Stimulated activated CD8-positive, alpha-beta memory T cell treated with anti-CD3 and anti-CD28 coated beads, Interleukin-7, amount 100 ng/mL, for 4 hours (primary cell): ENCODE measurements around the gene CDC37.
"Not testable (repeated sequence)": the region's sequence is repeated elsewhere in the genome, so short reads cannot be mapped to it uniquely, and the experiment has no call there.

Experiments used
- DNase-seq, 2 donors: peaks; one replicate each; pipeline ENCODE4 v3.0.0-alpha.2; 2020; ENCODE audit warnings: low read depth in 2 of 2

CDC37 gene

DNA sequence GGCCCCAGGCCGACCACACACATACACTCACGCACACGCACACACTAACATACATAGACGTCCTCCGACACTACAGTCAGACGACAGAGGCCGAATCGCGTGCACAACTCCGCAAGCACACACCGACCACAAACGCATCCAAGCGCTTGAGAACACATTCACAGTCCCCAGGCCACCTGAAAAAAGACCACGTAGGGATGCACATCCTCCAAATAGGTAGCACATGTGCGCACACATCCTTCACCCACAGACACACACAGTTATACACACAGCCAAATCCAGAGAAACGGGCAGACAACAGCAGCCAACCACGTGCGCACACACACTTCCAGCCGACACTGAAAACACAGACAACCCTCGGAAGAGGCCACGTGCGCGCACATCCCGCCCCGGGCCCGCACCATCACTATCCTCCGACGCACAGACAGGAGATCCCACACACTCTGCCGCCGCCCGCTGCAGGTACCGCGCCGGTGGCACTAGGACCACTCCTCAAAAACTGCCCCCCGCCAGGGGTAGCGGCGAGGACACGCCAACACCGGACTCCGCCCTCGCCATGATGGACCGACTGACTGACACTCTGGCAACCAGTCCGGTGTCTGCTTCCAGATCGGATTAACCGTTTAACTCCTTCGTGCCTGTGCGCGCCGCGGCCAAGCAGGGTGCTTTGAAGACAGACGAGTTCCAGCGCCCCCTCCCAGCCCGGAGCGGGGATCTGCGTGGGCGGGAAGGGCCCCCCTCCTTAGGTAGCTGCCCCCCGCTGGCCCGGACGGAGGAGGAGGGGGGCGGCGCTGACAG is 16.5 kb upstream of the CDC37 start:
- no peak for DNase-seq

DNA sequence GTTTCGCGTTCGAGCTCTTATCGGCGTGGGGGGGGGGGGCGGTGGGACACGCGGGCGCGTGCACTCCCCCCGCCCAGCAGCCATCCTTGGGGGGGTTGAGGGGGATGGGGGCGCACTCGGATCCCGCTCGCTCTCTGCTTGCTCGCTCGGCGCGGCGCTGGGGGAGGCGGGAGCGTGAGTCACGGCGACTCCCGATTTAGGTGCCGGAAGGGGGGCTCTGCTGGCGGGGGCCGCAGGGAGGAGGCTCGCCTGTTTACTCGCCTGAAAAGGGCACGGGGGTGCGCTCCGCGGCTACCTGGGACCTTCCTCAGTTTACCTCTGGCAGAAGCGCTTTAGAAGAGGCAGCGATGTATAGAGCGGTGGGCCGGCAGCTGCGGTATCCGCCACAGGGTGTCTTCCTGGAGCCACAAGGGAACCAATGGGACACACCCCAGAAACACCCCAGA is 15.9 kb upstream of the CDC37 start:
- DNase-seq = peak in 1 of 2 donors; percentile 70

DNA sequence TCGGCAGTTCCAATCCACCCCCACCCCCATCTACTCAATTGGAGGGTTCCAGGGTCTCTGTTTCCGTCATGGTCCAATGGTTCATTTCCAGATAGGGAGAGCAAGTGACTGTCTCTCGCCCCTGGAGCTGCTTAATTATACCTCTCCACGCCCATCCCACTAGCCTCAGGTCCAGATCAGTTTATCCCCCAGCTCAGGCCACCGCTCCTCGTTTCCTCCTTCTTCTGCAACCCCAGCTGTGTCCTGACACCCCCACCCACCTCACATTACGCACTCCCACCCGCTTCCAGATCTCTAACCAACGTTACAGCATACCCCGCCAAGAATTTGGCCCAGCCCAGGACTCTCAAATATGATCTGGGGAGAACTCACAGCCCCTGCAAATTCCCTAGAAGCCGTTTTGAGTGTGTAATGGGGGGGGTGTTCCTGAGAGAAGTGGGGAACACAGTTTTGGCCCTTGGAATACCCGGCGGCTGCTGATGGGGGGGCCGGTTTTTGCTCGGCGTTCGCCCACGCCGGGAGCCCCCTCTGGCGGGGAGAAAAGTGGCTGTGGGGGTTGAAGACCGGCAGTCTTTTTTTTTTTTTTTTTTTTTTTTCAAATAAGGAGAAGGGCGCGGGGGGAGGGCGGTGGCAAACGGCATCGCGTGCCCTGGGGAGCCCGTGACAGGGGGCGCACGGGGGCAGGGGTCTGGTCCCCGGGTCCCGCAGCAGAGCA is 15.3 kb upstream of the CDC37 start:
- DNase-seq = no peak

DNA sequence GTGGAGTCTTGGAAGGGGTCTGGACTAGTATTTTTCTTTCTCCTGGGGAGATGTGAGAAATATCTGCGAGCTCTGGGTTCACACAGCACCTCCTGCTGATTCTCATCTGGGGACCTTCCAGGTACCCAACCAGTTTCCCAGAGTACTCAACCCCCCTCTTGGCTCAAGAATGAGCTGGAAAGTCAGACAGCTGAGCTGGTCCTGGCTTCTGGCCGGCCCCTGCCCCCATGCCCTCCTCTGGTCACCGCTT is 14.8 kb upstream of the CDC37 start:
- no peak for DNase-seq

DNA sequence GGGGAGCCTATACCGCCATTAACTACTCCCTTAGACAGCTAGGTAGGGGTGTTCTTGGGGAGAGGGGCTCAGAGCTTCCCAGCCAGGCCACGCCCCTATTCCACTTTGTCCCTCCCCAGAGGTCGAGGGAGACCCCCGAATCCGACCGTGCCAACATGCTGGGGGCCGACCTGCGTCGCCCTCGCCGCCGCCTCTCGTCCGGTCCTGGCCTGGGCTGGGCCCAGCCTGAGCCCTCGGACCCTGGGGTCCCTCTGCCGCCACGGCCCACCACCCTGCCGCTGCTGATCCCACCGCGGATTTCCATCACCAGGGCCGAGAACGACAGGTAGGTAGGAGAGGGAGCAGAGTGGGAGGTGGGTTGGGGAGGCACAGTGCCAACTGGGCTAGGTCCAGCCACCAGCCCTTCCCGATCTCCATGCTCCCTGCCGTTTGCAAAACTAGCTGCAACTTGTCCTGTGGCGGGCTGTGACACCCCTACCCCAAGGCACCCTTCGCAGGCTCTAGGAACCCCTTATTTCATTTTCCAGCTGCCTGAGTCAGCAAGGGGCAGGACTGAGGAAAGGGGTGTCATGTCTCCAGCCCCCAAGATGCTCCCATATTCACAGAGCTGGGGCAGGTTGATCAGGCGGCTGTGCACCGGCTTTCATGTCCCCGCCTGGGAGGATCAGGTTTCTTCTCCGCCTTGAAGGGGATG is 14.3 kb upstream of the CDC37 start:
- DNase-seq = no peak

DNA sequence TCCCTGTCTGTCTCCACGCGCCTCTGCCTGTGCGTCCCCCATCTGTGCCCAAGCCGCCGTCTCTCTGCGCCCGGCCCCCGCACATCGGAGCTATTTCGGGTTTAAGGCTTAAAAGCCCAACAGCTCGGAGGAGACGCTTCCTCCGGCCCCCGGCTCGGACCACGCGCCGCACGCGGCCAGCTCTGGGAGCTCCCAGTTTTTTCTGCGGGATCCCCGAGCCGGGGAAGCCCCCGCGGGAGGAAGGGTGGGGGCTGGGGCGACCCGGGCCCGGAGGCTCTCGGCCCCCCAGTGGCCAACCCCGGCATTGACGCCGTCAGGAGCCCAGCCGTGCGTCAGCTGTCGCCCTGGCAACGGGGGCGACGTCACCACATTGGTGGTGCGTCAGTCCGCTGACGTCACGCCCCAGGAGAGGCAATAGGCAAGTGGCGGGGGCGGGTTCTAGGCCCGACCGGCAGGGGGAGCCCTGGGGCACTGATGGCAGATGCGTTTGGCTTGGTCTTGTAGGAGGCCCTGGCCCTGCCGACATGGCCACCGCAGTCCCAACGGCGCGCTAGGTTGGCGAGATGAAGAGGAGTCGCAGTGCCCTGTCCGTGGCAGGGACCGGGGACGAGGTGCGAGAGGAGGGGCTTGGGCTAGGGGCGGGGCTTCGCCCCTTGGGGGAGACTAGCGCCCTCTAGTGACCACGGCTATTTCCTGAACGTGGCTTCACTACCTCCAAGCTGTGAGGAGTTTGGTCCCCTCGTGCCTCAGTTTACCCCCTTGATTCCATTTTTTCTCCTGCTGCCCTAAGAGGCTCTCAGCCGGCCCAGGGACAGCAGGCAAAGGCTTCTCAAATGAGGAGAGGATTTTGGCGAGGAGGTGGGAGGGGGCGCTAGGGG is 13.3 kb upstream of the CDC37 start:
- DNase-seq = peak; percentile 85 to 87

DNA sequence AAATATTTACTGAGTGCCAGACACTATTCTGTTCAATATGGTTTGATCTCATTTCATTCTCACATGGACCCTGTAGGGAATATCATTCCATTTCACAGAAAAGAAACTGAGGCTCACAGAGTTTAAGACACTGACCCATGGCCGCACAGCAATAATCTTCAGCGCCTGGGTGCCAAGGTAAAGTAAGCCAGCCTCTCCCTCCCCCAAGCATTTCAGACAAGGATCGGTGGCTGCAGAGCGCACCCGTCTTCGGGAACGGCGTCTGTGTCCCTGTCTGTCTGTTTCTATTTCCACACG is 12.7 kb upstream of the CDC37 start:
- no peak for DNase-seq

DNA sequence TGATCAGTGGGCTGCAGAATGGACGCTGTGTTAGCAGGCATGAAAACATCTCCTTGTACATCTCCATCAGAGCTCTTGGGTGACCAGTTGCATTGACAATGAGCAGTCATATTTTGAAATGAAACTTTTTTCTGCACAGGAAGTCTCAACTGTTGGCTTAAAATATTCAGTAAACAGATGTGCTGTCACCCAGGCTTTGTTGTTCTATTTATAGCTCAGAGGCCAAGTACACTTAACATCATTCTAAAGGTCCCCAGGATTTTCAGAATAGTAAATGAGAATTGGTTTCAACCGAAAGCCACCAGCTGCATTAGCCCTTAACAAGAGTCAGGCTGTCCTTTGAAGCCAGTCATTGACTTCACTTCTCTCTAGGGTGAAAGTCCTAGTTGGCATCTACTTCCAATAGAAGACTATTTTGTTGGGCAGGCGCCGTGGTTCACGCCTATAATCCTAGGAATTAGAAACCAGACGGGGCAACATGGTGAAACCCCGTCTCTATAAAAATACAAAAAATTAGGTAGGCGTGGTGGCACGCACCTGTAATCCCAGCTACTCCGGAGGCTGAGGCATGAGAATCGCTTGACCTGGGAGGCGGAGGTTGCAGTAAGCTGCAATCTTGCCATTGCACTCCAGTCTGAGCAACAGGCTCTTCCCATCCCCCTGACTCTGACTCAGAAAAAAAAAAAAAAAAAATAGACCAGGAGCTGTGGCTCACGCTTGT is 9.1 kb upstream of the CDC37 start:
- DNase-seq = no peak

DNA sequence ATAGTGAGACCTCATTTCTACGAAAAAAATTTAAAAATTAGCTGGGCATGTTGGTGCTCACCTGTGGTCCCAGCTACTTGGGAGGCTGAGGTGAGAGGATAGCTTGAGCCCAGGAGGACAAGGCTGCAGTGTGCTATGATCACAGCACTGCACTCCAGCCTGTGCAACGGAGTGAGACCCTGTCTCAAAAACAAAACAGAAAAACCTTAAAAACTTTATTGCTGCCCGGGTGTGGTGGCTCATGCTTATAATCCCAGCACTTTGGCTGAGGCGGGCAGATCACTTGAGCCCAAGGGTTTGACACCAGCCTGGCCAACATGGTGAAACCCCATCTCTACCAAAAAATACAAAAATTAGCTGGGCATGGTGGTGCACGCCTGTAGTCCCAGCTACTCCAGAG is 7.9 kb upstream of the CDC37 start:
- not testable (repeated sequence) for DNase-seq

DNA sequence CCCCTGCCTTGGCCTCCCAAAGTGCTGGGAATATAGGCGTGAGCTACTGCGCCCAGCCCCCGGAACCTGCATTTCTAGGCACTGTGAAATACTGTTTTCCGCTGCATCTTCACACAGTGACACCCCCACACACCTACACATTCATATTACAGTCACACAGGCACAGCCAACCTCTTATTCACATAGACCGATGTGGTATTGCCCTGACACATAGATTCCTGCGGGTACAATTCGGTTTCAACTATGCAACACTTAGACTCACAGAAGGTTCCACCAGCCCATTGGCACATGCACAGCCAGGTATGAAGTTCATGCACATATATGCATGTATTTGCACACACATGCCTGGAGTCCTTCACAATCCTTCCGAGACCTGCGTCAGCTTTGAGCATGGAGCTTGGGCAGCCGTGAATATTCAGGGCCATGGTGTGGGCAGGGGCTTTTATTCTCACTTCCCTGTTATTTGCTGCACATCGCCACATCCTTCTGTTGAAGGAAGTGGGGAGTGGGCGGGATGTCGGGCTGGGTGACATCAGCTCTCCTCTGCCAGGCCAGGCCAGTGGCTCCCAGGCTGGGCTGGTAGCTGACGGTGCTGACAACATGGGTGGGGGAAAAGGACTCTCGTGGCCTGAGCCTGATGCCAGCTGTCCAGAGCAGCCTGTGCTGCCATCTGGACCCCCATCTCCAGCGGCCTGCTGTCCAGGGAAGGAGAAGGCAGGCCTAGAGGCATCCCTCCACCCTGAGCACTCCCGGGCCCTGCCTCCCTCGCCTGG is 5.4 kb upstream of the CDC37 start:
- peak; percentile 49 to 60 for DNase-seq

DNA sequence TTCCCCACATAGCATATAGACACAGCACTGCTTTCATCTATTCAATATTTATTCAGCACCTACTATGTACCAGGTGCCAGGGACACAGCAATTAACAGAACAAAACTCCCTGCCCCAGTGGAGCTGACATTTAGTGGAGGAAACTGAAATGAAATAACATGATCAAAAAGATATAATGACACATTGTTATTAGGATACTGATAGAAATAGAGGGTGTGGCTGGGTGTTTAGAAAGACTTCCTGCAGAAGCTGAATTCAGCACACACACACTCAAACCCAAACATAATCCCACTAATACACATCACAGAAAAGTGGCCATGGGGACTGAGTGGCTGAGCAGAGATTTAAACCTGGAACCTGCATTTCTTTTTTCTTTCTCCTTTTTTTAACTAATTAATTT is 3.8 kb upstream of the CDC37 start:
- DNase-seq = no peak

DNA sequence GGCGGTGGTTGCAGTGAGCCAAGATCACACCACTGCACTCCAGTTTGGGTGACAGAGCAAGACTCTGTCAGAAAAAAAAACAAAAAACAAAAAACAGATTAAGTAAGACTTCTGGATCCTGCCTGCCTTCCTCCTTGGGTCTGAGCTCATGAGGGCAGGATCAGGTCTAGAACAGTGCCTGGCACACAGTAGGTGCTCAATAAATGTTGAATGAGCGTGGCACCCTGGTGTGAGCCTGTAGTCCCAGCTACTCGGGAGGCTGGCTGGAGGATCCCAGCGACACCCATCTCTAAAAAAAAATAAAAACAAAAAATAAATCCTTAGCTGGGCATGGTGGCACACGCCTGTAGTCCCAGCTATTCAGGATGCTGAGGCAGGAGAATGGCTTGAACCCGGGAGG is 2.8 kb upstream of the CDC37 start:
- no peak for DNase-seq

DNA sequence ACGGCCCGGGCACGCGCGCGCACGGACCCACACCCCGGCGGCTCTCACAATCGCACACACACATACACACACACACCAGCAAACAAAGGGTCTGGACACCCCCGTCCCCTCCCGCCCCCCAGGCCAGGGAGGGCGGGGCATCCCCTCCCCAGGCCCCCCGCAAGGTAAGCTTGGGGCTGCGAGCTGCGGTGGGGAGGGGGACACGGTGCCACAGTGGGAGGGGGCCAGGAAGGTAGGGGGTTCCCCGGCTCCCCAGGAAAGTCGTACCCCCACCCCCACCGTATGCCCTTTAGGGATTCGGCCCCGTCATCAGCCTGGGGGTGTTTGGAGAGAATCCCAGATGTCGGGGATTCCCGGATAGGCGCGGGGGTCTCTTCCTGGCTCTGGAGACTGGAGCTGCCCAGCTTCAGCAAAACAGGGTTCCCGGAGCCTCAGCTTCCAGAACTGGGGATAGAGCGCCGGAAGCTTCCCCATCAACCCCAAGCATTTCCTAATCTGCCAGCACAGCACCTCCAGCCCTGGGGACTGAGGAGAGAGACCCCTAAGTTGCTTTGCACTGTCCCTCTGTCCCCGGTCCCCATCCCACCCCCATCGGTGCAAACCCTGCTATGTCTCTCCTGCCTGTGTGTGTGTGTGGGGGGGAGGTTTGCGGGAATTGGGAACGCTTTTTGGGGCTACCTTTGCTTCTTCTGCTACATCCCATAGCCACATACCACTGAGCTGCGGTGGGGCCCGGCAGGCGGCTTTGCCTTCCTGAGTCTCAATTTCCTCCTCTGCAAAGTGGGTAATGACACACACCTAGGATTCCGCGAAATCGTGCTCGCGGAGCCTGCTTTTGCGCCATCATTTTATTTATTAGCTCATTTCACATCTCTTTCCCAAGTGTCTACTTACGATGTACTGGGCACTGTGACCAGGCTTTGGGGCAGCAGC is 1.8 kb upstream of the CDC37 start:
- DNase-seq = peak; percentile 52 to 57

DNA sequence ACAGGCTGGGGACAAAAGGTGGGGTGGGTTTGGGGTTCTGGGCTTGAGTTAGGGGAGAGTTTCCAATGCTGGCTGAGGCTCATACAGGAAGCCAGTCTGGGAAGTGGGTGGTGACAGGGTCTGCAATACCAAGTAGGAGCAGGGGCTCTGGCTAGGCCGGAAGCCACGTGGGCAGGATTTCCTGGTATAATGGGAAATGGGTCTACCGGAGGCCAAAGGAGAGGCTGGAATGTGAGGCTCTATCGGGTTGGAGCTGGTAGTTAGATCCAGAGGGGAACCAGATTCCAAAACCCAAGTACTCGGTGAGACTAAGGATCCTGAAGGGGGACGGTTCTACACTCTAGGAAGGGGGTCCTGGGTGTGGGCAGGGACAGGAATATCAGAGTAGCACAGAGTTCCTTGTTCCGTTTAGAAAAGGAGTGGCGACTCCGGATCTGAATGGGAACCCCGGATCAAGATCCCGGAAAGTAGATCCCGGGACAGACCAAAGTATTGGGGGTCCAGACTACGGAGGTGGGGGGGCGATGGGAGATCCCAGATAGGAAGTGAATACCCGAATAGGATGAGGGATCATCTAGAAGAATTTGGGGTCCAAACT is 802 bp downstream of the CDC37 start:
- DNase-seq = no peak

DNA sequence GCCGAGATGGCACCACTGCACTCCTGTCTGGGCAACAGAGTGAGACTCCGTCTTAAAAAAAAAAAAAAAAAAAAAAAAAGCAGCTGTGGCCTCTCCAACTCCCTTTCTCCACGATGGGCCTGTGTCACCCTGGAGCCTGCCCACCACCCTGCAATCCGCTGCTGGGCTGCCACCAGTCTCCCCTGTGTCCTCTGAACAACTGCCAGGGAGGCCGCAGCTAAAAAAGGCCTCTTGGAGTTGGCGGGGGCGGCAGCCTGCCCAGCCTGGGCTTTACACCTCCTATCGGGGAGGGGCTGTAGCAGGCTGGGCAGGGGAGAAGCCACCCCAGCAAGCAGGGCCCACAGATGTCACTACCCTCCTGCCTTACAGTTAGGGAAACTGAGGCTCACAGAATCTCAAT is 3.5 kb downstream of the CDC37 start:
- no peak for DNase-seq

DNA sequence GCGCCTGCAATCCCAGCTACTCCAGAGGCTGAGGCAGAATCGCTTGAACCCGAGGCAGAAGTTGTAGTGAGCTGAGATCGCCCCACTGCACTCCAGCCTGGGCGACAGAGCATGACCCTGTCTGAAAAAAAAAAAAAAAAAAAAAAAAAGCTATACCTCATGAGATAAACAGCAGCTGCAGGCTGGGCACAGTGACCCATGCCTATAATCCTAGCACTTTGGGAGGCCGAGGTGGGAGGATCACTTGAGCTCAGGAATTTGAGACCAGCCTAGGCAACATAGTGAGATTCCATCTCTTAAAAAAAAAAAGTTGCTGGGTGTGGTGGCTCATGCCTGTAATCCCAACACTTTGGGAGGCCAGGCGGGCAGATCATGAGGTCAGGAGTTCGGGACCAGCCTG is 4.0 kb downstream of the CDC37 start:
- DNase-seq = not testable (repeated sequence)

DNA sequence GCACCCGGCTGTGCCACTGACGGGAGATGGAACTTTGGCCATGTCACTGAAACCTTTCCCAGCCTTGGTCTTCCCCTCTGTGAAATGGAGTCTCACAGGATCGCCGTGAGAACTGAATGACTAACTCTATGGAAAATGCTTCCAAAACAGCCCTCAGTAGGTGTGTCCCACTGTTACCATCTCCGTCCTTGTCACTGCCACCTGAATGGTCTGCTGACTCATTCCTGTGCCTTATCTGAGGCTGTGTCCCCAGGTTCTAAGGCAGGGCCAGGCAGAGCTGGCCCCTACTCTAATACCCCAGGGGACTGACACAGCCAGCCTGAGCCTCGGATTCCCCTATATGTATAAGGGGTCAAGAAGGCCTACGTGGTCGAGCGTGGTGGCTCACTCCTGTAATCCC is 4.5 kb downstream of the CDC37 start:
- no peak for DNase-seq

DNA sequence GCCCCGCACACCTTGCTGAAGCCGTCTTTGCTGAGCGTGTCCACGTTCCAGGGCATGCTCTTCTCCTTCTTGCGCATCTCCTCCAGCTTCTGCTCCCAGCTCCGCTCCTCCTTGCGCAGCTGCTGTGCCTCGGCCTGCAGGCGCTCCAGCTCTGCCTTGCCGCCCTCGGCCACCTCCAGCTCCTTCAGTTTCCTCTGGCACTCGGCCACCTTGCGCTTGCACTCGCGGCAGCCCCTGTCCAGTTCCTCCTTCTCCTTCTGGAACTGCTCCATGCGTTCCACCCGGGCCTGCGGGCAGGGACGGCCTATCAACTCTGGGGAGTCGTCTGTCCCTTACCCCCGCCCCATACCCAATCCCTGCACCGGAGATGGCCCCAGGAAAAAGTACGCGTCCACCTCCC is 7.4 kb downstream of the CDC37 start:
- no peak for DNase-seq

DNA sequence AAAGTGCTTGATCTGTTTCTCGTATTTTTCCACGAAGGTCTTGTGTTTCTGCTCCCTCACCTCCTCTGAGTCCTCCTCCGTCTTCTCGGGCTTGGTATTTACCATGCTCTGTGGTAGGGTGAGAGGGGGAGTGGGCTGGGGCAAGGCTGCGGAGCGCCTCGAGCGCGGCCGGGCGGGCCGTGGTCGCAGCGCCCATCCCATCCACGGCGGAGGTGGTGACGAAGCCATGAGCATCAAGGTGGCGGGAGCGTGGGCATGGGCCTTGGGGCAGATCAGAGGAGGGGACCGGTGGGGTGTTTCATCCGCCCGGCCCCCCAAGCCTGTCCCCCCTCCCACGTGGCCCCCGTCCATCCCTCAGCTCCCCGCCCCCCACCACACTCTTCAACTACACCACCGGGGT is 7.9 kb downstream of the CDC37 start:
- no peak for DNase-seq
